ENCODE results near the gene TRAF3IP3.

TRAF3IP3 gene

GRCh38 chr1:209715314-209715713 lies 40.5 kb upstream of the TRAF3IP3 start:
- Histone ChIP-seq H3K9ac (ENCODE audit: insufficient read length, low read depth) (no peak overlapping the region), H3K9me3 (ENCODE audit: insufficient read depth, low read length) (no peaks in the 10 kb centered on the region), H3K4me1 (ENCODE audit: insufficient read depth, insufficient read length) (no peaks in the 10 kb centered on the region), H3K4me3 (ENCODE audit: insufficient read length, low read depth) (no peak overlapping the region), H3K27me3 (ENCODE audit: insufficient read depth, insufficient read length) (no peaks in the 10 kb centered on the region), H3K36me3 (ENCODE audit: insufficient read depth, insufficient read length, low read length) (no peaks in the 10 kb centered on the region)
- DNase-seq (ENCODE audit: low read depth, low spot score): no peak
- TF ChIP-seq SUZ12 (IDR thresholded peaks at IDR 0.05; ENCODE audit: extremely low read depth, insufficient read depth, insufficient read length) (no peak), YY1 (IDR thresholded peaks at IDR 0.05; ENCODE audit: insufficient read depth, insufficient read length) (no peak), ZNF274 (IDR thresholded peaks at IDR 0.05; ENCODE audit: low read depth, low read length) (no peak)

- TF ChIP-seq SUZ12 (IDR thresholded peaks at IDR 0.05; ENCODE audit: extremely low read depth, insufficient read depth, insufficient read length) (no peak), YY1 (IDR thresholded peaks at IDR 0.05; ENCODE audit: insufficient read depth, insufficient read length) (no peak), ZNF274 (IDR thresholded peaks at IDR 0.05; ENCODE audit: low read depth, low read length) (no peak)
- no peaks in the 10 kb centered on the region for H3K4me1 ChIP-seq (ENCODE audit: insufficient read depth, insufficient read length)
- H3K9me3 ChIP-seq (ENCODE audit: insufficient read depth, low read length): no peaks in the 10 kb centered on the region
- H3K36me3 ChIP-seq (ENCODE audit: insufficient read depth, insufficient read length, low read length): no peaks in the 10 kb centered on the region
- DNase-seq (ENCODE audit: low read depth, low spot score): no peak
- no peak overlapping the region for H3K4me3 ChIP-seq (ENCODE audit: insufficient read length, low read depth)
- no peak overlapping the region for H3K9ac ChIP-seq (ENCODE audit: insufficient read length, low read depth)
- H3K27me3 ChIP-seq (ENCODE audit: insufficient read depth, insufficient read length): no peaks in the 10 kb centered on the region
Measured at GRCh38 chr1:209717818-209718217, 38.0 kb upstream of the TRAF3IP3 start.

GRCh38 chr1:209720326-209720725 lies 35.5 kb upstream of the TRAF3IP3 start:
- TF ChIP-seq SUZ12 (IDR thresholded peaks at IDR 0.05; ENCODE audit: extremely low read depth, insufficient read depth, insufficient read length): no peak
- no peak for TF ChIP-seq YY1 (IDR thresholded peaks at IDR 0.05; ENCODE audit: insufficient read depth, insufficient read length)
- TF ChIP-seq ZNF274 (IDR thresholded peaks at IDR 0.05; ENCODE audit: low read depth, low read length): no peak
- H3K9me3 ChIP-seq (ENCODE audit: insufficient read depth, low read length): no peaks in the 10 kb centered on the region
- no peaks in the 10 kb centered on the region for H3K27me3 ChIP-seq (ENCODE audit: insufficient read depth, insufficient read length)
- H3K9ac ChIP-seq (ENCODE audit: insufficient read length, low read depth): no peak overlapping the region
- H3K4me1 ChIP-seq (ENCODE audit: insufficient read depth, insufficient read length): no peaks in the 10 kb centered on the region
- no peak for DNase-seq (ENCODE audit: low read depth, low spot score)
- no peak overlapping the region for H3K4me3 ChIP-seq (ENCODE audit: insufficient read length, low read depth)
- no peaks in the 10 kb centered on the region for H3K36me3 ChIP-seq (ENCODE audit: insufficient read depth, insufficient read length, low read length)

- H3K9ac ChIP-seq (ENCODE audit: insufficient read length, low read depth): no peak overlapping the region
- H3K36me3 ChIP-seq (ENCODE audit: insufficient read depth, insufficient read length, low read length): no peaks in the 10 kb centered on the region
- DNase-seq (ENCODE audit: low read depth, low spot score): no peak
- H3K4me1 ChIP-seq (ENCODE audit: insufficient read depth, insufficient read length): no peaks in the 10 kb centered on the region
- no peaks in the 10 kb centered on the region for H3K9me3 ChIP-seq (ENCODE audit: insufficient read depth, low read length)
- H3K4me3 ChIP-seq (ENCODE audit: insufficient read length, low read depth): no peak overlapping the region
- TF ChIP-seq SUZ12 (IDR thresholded peaks at IDR 0.05; ENCODE audit: extremely low read depth, insufficient read depth, insufficient read length) (no peak), YY1 (IDR thresholded peaks at IDR 0.05; ENCODE audit: insufficient read depth, insufficient read length) (no peak), ZNF274 (IDR thresholded peaks at IDR 0.05; ENCODE audit: low read depth, low read length) (no peak)
- no peaks in the 10 kb centered on the region for H3K27me3 ChIP-seq (ENCODE audit: insufficient read depth, insufficient read length)
Measured at GRCh38 chr1:209720826-209721225, 35.0 kb upstream of the TRAF3IP3 start.

- H3K27me3 ChIP-seq (ENCODE audit: insufficient read depth, insufficient read length): no peaks in the 10 kb centered on the region
Measured at GRCh38 chr1:209721323-209721722, 34.5 kb upstream of the TRAF3IP3 start.

GRCh38 chr1:209723265-209723664 lies 32.6 kb upstream of the TRAF3IP3 start:
- H3K9me3 ChIP-seq (ENCODE audit: insufficient read depth, low read length): no peaks in the 10 kb centered on the region
- no peaks in the 10 kb centered on the region for H3K36me3 ChIP-seq (ENCODE audit: insufficient read depth, insufficient read length, low read length)
- DNase-seq (ENCODE audit: low read depth, low spot score): no peak
- no peaks in the 10 kb centered on the region for H3K27me3 ChIP-seq (ENCODE audit: insufficient read depth, insufficient read length)
- H3K4me3 ChIP-seq (ENCODE audit: insufficient read length, low read depth): no peak overlapping the region
- TF ChIP-seq ZNF274 (IDR thresholded peaks at IDR 0.05; ENCODE audit: low read depth, low read length) (no peak), SUZ12 (IDR thresholded peaks at IDR 0.05; ENCODE audit: extremely low read depth, insufficient read depth, insufficient read length) (no peak), YY1 (IDR thresholded peaks at IDR 0.05; ENCODE audit: insufficient read depth, insufficient read length) (no peak)
- no peak overlapping the region for H3K9ac ChIP-seq (ENCODE audit: insufficient read length, low read depth)
- no peaks in the 10 kb centered on the region for H3K4me1 ChIP-seq (ENCODE audit: insufficient read depth, insufficient read length)

More at GRCh38 chr1:209721323-209721722, 34.5 kb upstream of the TRAF3IP3 start:
- H3K4me3 ChIP-seq (ENCODE audit: insufficient read length, low read depth): no peak overlapping the region
- TF ChIP-seq YY1 (IDR thresholded peaks at IDR 0.05; ENCODE audit: insufficient read depth, insufficient read length) (no peak), ZNF274 (IDR thresholded peaks at IDR 0.05; ENCODE audit: low read depth, low read length) (no peak), SUZ12 (IDR thresholded peaks at IDR 0.05; ENCODE audit: extremely low read depth, insufficient read depth, insufficient read length) (no peak)
- no peaks in the 10 kb centered on the region for H3K36me3 ChIP-seq (ENCODE audit: insufficient read depth, insufficient read length, low read length)
- DNase-seq (ENCODE audit: low read depth, low spot score): no peak
- H3K9me3 ChIP-seq (ENCODE audit: insufficient read depth, low read length): no peaks in the 10 kb centered on the region
- no peak overlapping the region for H3K9ac ChIP-seq (ENCODE audit: insufficient read length, low read depth)
- no peaks in the 10 kb centered on the region for H3K4me1 ChIP-seq (ENCODE audit: insufficient read depth, insufficient read length)

GRCh38 chr1:209723756-209724693 lies 31.8 kb upstream of the TRAF3IP3 start:
- Histone ChIP-seq H3K9me3 (ENCODE audit: insufficient read depth, low read length) (no peaks in the 10 kb centered on the region), H3K4me3 (ENCODE audit: insufficient read length, low read depth) (no peak overlapping the region), H3K27me3 (ENCODE audit: insufficient read depth, insufficient read length) (no peaks in the 10 kb centered on the region), H3K4me1 (ENCODE audit: insufficient read depth, insufficient read length) (no peaks in the 10 kb centered on the region), H3K9ac (ENCODE audit: insufficient read length, low read depth) (no peak overlapping the region), H3K36me3 (ENCODE audit: insufficient read depth, insufficient read length, low read length) (no peaks in the 10 kb centered on the region)
- DNase-seq (ENCODE audit: low read depth, low spot score): no peak
- no peak for TF ChIP-seq ZNF274 (IDR thresholded peaks at IDR 0.05; ENCODE audit: low read depth, low read length)
- TF ChIP-seq YY1 (IDR thresholded peaks at IDR 0.05; ENCODE audit: insufficient read depth, insufficient read length): no peak
- no peak for TF ChIP-seq SUZ12 (IDR thresholded peaks at IDR 0.05; ENCODE audit: extremely low read depth, insufficient read depth, insufficient read length)
